ENCODE measurements around the gene GAA.

The GAA gene

DNA sequence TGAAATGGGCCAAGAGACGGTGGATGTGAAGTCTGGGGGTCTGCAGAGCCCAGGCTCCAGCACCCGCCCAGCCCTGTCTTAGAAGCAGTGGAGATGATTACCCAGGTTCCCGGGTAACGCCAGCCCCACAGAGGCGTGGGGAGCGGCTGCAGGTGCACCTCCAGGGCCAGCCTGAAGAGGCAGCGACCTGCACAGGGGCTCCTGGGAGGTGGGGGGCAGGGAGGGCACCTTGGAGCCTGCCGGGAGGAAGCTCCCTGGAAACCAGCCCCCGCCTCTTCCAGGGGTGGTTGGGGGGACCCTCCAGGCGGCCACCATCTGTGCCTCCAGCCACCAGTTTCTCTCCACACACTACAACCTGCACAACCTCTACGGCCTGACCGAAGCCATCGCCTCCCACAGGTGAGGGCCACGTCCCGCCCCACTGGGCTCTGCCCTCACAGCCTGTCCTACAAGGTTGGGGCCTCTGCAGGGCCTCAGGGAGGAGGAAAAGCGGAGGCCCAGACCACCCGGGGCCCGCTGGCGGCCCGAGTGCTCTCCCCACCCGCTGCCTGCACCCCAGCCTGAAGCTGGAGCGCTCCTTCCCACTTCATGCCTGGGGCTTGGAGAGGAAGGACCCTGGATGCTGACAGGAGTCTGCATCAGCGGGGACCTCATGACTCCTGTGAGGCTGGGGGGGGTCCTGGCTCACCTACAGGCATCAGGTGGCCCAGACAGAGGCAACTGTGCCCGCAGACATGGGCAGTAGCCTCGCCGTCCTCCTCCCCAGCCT, 10.5 kb downstream of the GAA start:
- TF ChIP-seq, protein P1, sequence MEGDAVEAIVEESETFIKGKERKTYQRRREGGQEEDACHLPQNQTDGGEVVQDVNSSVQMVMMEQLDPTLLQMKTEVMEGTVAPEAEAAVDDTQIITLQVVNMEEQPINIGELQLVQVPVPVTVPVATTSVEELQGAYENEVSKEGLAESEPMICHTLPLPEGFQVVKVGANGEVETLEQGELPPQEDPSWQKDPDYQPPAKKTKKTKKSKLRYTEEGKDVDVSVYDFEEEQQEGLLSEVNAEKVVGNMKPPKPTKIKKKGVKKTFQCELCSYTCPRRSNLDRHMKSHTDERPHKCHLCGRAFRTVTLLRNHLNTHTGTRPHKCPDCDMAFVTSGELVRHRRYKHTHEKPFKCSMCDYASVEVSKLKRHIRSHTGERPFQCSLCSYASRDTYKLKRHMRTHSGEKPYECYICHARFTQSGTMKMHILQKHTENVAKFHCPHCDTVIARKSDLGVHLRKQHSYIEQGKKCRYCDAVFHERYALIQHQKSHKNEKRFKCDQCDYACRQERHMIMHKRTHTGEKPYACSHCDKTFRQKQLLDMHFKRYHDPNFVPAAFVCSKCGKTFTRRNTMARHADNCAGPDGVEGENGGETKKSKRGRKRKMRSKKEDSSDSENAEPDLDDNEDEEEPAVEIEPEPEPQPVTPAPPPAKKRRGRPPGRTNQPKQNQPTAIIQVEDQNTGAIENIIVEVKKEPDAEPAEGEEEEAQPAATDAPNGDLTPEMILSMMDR (conservative IDR thresholded peaks at IDR 0.05; ENCODE audit: control insufficient read depth, insufficient read depth, low read depth, low read length) = no peak
- DNase-seq (ENCODE audit: low read depth) = no peak
- H3K4me3 ChIP-seq (ENCODE audit: control insufficient read depth, low read depth, low read length) = no peak overlapping the region

DNA sequence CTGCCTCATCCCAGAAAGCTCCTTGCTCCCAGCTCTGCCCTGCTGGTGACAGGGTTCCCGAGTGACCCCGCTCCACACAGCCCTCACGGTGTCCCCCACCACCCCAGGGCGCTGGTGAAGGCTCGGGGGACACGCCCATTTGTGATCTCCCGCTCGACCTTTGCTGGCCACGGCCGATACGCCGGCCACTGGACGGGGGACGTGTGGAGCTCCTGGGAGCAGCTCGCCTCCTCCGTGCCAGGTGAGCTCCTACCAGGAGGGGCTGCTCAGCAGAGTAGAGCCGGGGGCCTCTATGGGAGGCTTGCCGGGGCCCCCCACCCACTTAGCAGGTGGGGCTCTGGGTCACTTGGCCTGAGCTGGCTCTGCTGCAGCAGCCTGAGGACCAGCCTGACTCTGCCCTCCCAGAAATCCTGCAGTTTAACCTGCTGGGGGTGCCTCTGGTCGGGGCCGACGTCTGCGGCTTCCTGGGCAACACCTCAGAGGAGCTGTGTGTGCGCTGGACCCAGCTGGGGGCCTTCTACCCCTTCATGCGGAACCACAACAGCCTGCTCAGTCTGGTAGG, 11.2 kb downstream of the GAA start:
- H3K4me3 ChIP-seq (ENCODE audit: control insufficient read depth, low read depth, low read length) = no peak overlapping the region
- no peak for DNase-seq (ENCODE audit: low read depth)
- TF ChIP-seq, protein P1 (conservative IDR thresholded peaks at IDR 0.05; ENCODE audit: control insufficient read depth, insufficient read depth, low read depth, low read length) = no peak

DNA sequence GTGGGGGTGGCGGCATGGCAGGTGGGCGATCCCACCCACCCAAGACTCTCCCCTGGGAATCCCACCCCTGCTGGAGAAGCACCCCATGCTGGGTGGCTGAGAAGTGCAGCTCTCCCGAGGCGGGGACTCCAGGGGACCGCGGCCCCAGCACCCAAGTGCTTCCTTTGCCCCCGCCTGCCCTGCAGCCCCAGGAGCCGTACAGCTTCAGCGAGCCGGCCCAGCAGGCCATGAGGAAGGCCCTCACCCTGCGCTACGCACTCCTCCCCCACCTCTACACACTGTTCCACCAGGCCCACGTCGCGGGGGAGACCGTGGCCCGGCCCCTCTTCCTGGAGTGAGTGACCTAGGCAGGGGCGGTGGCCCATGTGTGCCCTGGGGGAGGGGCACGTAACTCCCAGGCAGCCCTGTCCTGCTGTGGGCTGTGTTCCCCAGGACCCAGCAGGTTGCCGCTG, 11.7 kb downstream of the GAA start:
- DNase-seq (ENCODE audit: low read depth) = no peak
- H3K4me3 ChIP-seq (ENCODE audit: control insufficient read depth, low read depth, low read length) = no peak overlapping the region
- TF ChIP-seq, protein P1 (conservative IDR thresholded peaks at IDR 0.05; ENCODE audit: control insufficient read depth, insufficient read depth, low read depth, low read length) = no peak

DNA sequence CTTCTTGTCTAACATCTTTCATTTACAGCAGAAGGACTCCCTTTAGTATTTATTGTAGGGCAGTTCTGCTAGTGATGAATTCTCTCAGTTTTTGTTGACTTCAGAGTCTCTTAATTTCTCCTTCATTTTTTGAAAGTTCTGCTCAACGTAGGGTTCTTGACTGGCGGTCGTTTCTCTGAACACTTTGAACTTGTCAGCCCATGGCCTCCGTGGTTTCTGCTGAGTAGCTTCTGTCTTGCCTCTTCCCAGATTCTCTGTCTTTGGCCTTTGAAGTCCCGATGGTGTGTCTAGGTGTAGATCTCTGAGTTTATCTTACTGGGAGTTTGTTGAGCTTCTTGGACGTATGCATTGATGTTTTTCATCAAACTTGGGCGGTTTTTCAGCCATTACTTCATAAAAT, 13.4 kb downstream of the GAA start:
- TF ChIP-seq, protein P1 (conservative IDR thresholded peaks at IDR 0.05; ENCODE audit: control insufficient read depth, insufficient read depth, low read depth, low read length) = no peak
- no peak overlapping the region for H3K4me3 ChIP-seq (ENCODE audit: control insufficient read depth, low read depth, low read length)
- DNase-seq (ENCODE audit: low read depth) = no peak

DNA sequence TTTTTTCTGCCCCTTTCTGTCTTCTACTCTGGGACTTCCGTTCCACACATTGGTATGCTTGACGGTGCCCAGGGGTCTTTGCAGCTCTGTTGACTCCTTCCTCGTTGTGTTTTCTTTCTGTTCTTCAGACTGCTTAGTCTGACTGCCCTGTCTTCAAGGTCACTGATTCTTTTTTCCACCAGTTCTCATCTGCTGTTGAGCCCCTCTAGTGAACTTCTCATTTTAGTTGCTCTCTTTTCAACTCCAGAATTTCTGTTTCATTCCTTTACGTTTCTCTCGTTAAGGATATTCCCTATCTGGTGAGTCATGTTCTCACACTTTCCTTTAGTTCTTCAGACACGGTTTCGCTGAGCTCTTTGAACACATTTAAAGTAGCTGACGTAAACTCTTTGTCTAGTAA, 13.8 kb downstream of the GAA start:
- no peak for DNase-seq (ENCODE audit: low read depth)
- TF ChIP-seq, protein P1 (conservative IDR thresholded peaks at IDR 0.05; ENCODE audit: control insufficient read depth, insufficient read depth, low read depth, low read length) = no peak
- H3K4me3 ChIP-seq (ENCODE audit: control insufficient read depth, low read depth, low read length) = no peak overlapping the region

DNA sequence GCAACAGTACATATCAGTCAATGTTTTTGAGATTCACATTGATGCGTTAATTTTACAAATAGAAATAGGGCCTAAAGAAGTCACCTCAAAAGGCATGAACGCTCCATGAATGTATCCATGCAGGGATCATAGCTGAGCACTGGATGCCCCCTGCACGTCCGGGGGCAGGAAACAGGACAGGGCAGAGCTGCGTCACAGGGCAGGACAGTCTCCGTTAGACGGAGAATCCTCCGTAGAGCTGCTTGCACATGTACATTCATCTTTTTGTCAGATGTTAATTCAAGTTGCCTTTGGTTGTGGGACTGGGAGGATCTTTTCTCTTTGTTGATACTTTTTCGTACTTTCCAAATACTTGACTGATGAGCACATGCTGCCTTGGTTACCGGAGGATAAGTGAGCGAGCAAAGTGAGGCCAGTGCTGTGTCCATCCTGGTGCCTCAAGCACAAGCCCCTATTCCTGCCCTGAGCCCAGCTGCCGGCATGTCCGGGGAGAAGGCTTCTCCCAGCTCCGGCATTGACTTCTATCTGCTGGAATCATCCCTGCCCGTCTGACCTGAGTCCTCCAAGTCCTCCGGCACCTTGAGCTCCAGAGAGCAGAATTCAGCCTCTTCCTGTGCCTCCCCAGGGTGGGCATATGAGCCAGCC, 15.0 kb downstream of the GAA start:
- no peak for DNase-seq (ENCODE audit: low read depth)
- TF ChIP-seq, protein P1 (conservative IDR thresholded peaks at IDR 0.05; ENCODE audit: control insufficient read depth, insufficient read depth, low read depth, low read length) = no peak
- no peak overlapping the region for H3K4me3 ChIP-seq (ENCODE audit: control insufficient read depth, low read depth, low read length)

Measured in fibroblast of mammary gland (primary cell).